T-helper 1 cell treated with Interleukin-12 subunit alpha and Interleukin-12 subunit beta and Interleukin-4 antibody, amounts not matched to agents 30 μg/mL and 1 μg/mL, for 36 hours (primary cell): ENCODE data around the gene PAEP.

Source experiments
- H3K27ac Mint-ChIP-seq: one replicate; pipeline ENCODE4 v1.8.0; 2021; ENCODE audit warnings: mild to moderate bottlenecking, mixed read lengths
- H3K27me3 Mint-ChIP-seq: one replicate; pipeline ENCODE4 v1.8.0; 2021; ENCODE audit warnings: low read depth, mixed read lengths
- H3K36me3 Mint-ChIP-seq: one replicate; pipeline ENCODE4 v1.8.0; 2021; ENCODE audit warnings: low read depth, mixed read lengths
- H3K4me1 Mint-ChIP-seq: one replicate; pipeline ENCODE4 v1.8.0; 2021; ENCODE audit warnings: low read depth, mixed read lengths
- H3K4me3 Mint-ChIP-seq: one replicate; pipeline ENCODE4 v1.8.0; 2021; ENCODE audit warnings: mild to moderate bottlenecking, moderate library complexity, mixed read lengths
- H3K9me3 Mint-ChIP-seq: one replicate; pipeline ENCODE4 v1.8.0; 2021; ENCODE audit warnings: mixed read lengths

PAEP gene

DNA sequence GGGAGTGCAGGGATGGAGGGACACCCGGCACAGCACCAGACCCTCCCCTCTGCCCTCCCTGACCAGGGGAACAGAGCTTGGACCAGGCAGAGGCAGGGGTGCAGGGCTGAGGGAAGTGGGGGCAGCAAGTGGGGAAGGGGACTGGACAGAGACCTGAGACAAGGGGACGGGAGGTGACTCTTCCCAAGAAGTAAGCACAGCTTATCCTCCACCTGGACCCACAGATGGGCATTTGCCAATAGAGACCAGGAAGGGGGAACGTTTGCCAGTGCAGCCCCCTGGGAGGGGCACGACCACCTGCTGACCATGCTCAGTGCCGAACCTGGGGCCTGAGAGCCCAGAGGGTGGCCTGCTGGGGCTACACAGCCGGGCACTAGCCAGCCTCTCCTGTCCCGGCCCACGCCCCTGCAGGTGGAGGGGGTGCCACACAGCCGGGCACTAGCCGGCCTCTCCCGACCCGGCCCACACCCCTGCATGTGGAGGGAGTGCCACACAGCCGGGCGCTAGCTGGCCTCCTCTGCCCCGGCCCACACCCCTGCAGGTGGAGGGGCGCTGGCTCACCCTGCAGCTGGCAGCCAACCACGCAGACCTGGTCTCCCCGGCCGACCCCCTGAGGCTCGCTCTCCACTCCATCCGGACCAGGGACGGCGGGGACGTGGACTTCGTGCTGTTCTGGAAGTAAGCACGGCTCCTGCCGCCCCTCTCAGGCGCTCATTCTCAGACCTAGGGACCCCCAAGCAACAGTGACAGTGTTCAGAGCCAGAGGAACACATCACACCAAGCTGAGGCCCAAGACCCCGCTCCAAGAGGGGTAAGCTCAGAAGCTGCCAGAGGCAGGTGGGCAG is 53.5 kb downstream of the PAEP start:
- no peaks in the 10 kb centered on the region for H3K27me3 Mint-ChIP-seq
- H3K4me3 Mint-ChIP-seq, result no peak overlapping the region
- H3K9me3 Mint-ChIP-seq, result no peaks in the 10 kb centered on the region
- no peaks in the 10 kb centered on the region for H3K4me1 Mint-ChIP-seq
- H3K27ac Mint-ChIP-seq, result no peak overlapping the region
- H3K36me3 Mint-ChIP-seq, result no peaks in the 10 kb centered on the region

DNA sequence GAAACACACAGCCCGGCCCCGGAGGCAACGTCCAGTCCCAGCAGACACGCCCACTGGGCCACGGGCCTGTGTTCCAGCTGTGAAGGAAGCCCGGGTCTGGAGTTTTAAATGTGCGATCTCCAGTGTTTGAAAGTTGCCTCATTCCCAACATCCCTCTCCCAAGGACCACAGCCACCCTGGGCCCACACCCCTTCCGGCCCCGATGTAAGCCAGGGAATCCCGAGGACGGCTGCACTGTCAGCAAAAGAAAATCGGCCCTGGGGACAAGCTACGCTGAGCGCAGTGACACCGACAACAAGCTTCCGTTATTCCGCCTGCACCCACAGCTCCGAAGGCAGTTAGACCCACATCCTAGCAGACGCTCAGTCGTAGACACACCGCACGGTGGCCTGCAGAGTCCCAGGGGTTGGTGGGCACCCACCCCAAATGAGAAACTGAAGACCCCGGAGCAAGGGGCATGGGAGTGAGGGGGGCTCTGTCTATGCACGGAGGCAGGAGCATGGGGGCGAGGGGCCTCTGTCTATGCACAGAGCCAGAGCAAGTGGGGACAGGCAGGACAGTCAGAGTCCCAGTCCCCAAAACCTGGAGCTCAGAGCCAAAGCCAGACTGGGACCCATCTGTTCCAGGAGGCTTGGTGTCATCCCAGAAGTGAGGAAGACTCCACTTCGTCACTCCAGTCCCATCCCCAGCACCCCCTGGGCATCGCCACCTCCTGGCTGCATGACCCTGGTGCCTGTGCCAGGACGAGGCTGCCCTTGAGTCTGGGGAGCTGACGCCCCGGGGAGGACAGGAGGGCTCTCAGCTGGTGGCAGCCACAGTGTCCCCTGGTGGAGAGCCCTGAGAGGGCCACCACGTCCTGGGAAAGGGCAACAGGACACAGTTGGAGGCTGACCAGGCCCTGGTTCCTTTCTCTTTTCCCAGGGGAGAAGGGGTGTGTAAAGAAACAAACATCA is 54.4 kb downstream of the PAEP start:
- no peak overlapping the region for H3K27ac Mint-ChIP-seq
- H3K27me3 Mint-ChIP-seq, result no peaks in the 10 kb centered on the region
- no peak overlapping the region for H3K4me3 Mint-ChIP-seq
- H3K36me3 Mint-ChIP-seq, result no peaks in the 10 kb centered on the region
- H3K9me3 Mint-ChIP-seq, result no peaks in the 10 kb centered on the region
- H3K4me1 Mint-ChIP-seq, result no peaks in the 10 kb centered on the region
